GF-D8 (cell line): ENCODE measurements around the gene LLGL1.

Experiments used
- DNase-seq: peaks from one replicate; lab custom pipeline; 2025; lab: John Stamatoyannopoulos, UW

Gene LLGL1

DNA sequence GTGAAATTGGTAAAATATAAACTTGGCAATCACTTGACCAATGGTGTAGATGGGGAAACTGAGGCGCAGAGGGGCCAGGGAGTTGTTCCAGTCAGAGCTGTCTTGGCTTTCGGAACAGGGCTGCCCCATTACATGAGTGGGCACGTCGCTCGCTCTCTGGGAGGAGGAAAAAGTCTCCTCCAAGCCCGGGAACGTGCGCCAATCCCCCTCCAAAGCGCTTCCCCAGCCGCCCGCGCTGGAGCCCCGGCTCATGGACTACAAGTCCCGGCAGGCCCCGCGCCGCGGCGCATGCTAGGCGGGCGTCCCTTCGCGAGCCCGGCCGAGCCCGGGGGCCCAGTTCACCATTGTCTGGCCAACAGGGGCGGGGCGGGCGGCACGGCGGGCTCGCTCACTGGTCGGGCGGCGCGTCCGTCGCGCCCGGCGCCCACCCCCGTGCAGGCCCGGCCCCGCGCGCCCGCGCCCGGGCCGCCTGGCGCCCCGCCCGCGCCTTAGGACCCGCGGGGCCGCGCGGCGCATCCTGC is at the start of gene LLGL1:
TSS of gene LLGL1 (plus strand) at position 515 of the 521 bp plus-strand sequence. CDS start 48 bp downstream, outside the sequence.
- DNase-seq, result peak; percentile 33

GRCh38 chr17:18176176-18176575 is 49.3 kb upstream of the LLGL1 start:
- DNase-seq, result peak; percentile 49

GRCh38 chr17:18177133-18177532 is 48.3 kb upstream of the LLGL1 start:
- no peak for DNase-seq

GRCh38 chr17:18177722-18178121 is 47.7 kb upstream of the LLGL1 start:
- no peak for DNase-seq

DNA sequence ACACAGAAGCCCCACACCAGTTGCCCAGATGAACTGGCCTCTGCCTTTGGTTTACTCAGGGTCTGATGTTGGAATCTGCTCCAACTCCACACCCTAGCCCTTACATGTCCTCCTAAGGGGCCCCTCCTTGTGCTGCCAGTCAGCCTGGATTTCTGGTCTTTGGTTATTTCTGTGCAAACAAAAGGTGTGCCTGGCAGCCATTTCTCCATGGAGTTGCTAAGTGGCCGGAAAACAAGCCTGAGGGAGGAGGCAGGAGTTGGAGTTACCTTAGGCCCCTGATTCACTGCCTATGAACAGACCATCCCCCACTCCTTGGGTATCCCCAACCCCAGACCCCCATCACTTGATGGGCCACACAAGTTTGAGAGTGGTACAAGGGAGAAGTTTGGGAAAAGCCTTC is 46.2 kb upstream of the LLGL1 start:
- no peak for DNase-seq

- DNase-seq, result no peak
These were observed 45.6 kb upstream of the LLGL1 start for GRCh38 chr17:18179804-18180203.

DNA sequence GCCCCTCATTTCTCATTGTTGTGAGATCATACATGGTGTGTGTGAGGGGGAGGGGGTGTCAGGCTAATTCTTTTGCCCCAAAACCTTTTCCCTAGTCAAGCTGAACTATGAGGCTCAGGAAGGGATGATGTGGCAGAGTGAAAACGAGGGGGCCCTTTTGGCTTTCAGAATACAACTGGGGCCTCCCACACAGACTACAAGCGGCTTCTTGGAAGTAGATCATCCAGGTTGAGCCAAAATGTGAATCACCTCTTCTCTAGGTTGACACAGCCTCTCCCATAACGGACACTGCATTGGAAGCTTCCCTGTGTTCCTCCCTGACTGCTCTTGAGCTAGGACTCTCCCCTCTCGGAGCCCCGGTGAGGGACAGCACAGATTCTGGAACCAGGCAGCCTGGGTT is 44.1 kb upstream of the LLGL1 start:
- DNase-seq, result no peak

- DNase-seq, result no peak
These were observed 43.1 kb upstream of the LLGL1 start for GRCh38 chr17:18182110-18182977.

GRCh38 chr17:18182978-18183333 is 42.5 kb upstream of the LLGL1 start:
- no peak for DNase-seq

- peak; percentile 86 for DNase-seq
These were observed 41.9 kb upstream of the LLGL1 start, which contains the start of gene ALKBH5 for GRCh38 chr17:18183334-18184142. Gene ALKBH5, plus strand, starts transcription at chr17:18183828. Its CDS starts 416 bp downstream, at chr17:18184244.

DNA sequence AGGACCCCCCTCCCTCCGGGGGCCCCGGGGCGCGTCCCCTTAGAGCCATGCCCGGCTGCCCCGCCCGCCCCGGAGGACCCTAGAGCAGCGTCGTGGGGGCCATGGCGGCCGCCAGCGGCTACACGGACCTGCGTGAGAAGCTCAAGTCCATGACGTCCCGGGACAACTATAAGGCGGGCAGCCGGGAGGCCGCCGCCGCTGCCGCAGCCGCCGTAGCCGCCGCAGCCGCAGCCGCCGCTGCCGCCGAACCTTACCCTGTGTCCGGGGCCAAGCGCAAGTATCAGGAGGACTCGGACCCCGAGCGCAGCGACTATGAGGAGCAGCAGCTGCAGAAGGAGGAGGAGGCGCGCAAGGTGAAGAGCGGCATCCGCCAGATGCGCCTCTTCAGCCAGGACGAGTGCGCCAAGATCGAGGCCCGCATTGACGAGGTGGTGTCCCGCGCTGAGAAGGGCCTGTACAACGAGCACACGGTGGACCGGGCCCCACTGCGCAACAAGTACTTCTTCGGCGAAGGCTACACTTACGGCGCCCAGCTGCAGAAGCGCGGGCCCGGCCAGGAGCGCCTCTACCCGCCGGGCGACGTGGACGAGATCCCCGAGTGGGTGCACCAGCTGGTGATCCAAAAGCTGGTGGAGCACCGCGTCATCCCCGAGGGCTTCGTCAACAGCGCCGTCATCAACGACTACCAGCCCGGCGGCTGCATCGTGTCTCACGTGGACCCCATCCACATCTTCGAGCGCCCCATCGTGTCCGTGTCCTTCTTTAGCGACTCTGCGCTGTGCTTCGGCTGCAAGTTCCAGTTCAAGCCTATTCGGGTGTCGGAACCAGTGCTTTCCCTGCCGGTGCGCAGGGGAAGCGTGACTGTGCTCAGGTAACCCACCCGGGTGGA is 41.0 kb upstream of the LLGL1 start:
- DNase-seq, result no peak

DNA sequence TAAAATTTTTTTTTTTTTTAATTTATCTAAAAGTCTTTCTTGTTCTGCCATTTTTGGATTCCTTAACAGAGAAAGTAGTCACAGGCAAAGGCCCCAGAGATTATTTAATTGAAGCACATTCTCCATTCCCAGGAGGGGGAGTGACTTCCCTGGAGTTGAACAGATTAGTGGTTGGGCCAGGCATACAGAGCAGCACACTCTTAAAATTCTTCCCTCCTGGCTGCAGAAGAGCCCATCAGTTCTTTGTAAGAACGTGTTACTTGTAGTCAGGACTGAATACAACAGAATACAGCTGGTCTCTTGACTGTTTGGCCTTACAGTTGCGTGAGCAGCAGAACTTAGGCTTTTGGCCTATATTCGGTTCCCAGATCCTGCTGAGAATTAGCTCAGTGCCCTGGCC is 40.0 kb upstream of the LLGL1 start:
- DNase-seq, result no peak

GRCh38 chr17:18185832-18186626 is 39.4 kb upstream of the LLGL1 start:
- no peak for DNase-seq

DNA sequence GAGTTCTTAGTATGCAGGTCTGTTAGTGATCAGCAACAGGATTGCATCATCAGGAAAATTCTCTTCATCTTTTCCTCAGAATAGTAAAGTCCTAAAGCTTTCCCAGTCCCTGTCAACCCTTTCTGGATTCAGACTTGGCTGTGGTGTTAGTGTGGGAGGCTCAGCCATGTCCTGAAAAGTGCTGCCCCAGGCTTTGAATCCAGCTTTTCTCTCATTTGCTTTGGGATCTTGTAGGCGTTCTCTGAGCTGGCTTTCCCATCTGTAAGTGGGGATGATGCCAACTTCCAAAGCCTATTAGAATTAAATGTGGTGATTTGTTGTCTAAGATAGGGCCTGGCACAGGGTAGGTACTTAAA is 38.8 kb upstream of the LLGL1 start:
- no peak for DNase-seq

DNA sequence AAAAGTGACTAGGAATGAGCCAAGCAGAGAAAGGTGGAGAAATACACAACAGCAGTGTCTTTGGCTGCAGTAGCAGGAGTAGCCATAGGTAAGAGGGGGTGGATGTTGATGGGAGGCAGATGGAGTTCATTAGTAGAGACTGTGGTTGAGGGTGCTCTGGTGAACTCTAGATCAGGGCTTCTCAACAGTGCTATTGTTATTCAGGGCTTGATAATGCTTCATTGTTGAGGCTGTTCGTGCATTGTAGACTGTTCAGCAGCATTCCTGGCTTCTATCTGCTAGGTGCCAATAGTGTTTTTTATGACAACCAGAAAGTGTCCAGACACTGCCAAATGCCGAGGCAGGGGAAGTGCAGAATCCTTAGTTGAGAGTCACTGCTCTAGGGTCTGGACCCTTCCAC is 38.2 kb upstream of the LLGL1 start:
- no peak for DNase-seq

DNA sequence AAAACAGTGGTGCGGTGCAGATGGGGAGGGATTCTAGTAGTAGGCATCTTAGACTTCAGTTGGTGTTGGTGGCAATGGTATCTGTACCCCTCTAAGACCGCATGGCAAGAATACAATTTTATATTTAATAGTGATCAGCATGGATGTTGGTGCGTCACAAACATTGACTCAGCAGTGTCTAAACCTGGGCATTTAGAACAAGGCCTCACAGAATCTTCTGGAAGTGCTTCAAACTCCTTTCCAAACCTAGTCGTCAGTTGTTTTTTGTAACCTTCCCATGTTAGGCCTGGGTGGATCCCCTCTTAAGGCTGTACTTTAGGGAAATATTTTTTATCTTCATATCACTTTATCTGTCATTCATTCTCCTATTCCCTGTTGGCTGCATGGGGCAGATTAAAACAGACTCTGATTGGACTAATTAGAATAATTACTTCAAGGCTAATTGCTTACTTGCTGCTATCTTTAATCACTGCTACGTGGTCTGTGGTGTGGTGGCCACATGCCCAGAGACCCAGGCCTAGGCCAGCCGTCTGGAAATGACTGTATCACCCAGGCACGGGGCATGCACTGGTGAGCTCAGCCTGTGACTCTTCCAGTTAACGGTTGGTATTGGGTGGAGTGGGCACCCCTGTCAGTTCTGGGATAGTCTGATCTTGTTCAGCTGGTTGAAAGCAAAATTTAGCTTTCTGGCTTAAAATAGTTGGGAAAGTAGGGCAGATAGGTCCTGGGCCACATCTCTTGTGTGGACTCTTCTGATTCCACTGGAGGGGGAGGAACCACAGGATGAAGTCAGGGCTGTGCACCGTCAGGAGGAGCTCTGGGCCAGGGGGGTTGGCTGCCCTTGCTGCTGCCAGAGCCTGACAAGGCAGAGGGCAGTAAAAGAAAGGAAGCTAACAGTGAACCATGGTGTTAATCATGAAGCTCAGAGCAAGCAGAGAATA is 37.3 kb upstream of the LLGL1 start:
- no peak for DNase-seq

- DNase-seq, result no peak
These were observed 34.7 kb upstream of the LLGL1 start for GRCh38 chr17:18190628-18191235.

- DNase-seq, result no peak
These were observed 34.2 kb upstream of the LLGL1 start for GRCh38 chr17:18191236-18191667.

GRCh38 chr17:18191967-18192366 is 33.5 kb upstream of the LLGL1 start:
- no peak for DNase-seq
